ENCODE results near the gene PPP3CA.
"Not testable (repeated sequence)": the region's sequence is repeated elsewhere in the genome, so short reads cannot be mapped to it uniquely, and the experiment has no call there.

Gene PPP3CA

GRCh38 chr4:101251261-101251660 lies 96.1 kb downstream of the PPP3CA start:
- DNase-seq, result no peak

GRCh38 chr4:101244349-101244748 lies 103.0 kb downstream of the PPP3CA start:
- DNase-seq, result no peak

- DNase-seq, result no peak
Observed at GRCh38 chr4:101242441-101242840, 104.9 kb downstream of the PPP3CA start.

GRCh38 chr4:101240099-101240498 lies 107.2 kb downstream of the PPP3CA start:
- DNase-seq, result no peak

- no peak for DNase-seq
Observed at GRCh38 chr4:101239665-101240064, 107.7 kb downstream of the PPP3CA start.

GRCh38 chr4:101238706-101239105 lies 108.6 kb downstream of the PPP3CA start:
- no peak for DNase-seq

- no peak for DNase-seq
Observed at GRCh38 chr4:101237773-101238172, 109.6 kb downstream of the PPP3CA start.

- no peak for DNase-seq
Observed at GRCh38 chr4:101236097-101236496, 111.2 kb downstream of the PPP3CA start.

GRCh38 chr4:101234141-101234540 lies 113.2 kb downstream of the PPP3CA start:
- not testable (repeated sequence) for DNase-seq

GRCh38 chr4:101232074-101232776 lies 115.1 kb downstream of the PPP3CA start:
- DNase-seq, result no peak

GRCh38 chr4:101230801-101231426 lies 116.4 kb downstream of the PPP3CA start:
- no peak for DNase-seq

GRCh38 chr4:101229116-101229515 lies 118.2 kb downstream of the PPP3CA start:
- no peak for DNase-seq

GRCh38 chr4:101227715-101228114 lies 119.6 kb downstream of the PPP3CA start:
- DNase-seq, result no peak

- no peak for DNase-seq
Observed at GRCh38 chr4:101224358-101225218, 122.7 kb downstream of the PPP3CA start.

GRCh38 chr4:101222156-101222845 lies 125.0 kb downstream of the PPP3CA start:
- DNase-seq, result no peak

- DNase-seq, result no peak
Observed at GRCh38 chr4:101221294-101221693, 126.0 kb downstream of the PPP3CA start.

- no peak for DNase-seq
Observed at GRCh38 chr4:101218894-101219293, 128.4 kb downstream of the PPP3CA start.

GRCh38 chr4:101218346-101218745 lies 129.0 kb downstream of the PPP3CA start:
- DNase-seq, result no peak

- DNase-seq, result no peak
Observed at GRCh38 chr4:101217353-101218031, 129.8 kb downstream of the PPP3CA start.

- DNase-seq, result no peak
Observed at GRCh38 chr4:101211146-101211553, 136.2 kb downstream of the PPP3CA start.

- no peak for DNase-seq
Observed at GRCh38 chr4:101210331-101210730, 137.0 kb downstream of the PPP3CA start.

GRCh38 chr4:101208171-101208570 lies 139.2 kb downstream of the PPP3CA start:
- DNase-seq, result no peak

Measured in activated CD4-positive, alpha-beta T cell treated with anti-CD3 and anti-CD28 coated beads, Interleukin-2, amount 50 U/mL, for 1 hour (primary cell).